ENCODE data around the gene MEPE.

- TF ChIP-seq CTCF (IDR thresholded peaks at IDR 0.05 in 2 of 3, conservative IDR thresholded peaks at IDR 0.05 in 1 of 3; ENCODE audit: control insufficient read depth in 2 of 3, extremely low read depth in 1 of 3, insufficient read depth in 1 of 3, low read depth in 3 of 3, low read length in 3 of 3) (no peak), REST (IDR thresholded peaks at IDR 0.05; ENCODE audit: low read depth, low read length) (no peak), POLR2A (IDR thresholded peaks at IDR 0.05; ENCODE audit: low read depth, low read length) (no peak), ATF3 (IDR thresholded peaks at IDR 0.05; ENCODE audit: borderline replicate concordance, extremely low read depth, low read depth, low read length) (no peak), POLR2AphosphoS5 (IDR thresholded peaks at IDR 0.05; ENCODE audit: low read length) (no peak), USF2 (IDR thresholded peaks at IDR 0.05; ENCODE audit: borderline replicate concordance, low read depth, low read length) (no peak), DPF2 (IDR thresholded peaks at IDR 0.05) (no peak), NR2C2 (IDR thresholded peaks at IDR 0.05; ENCODE audit: borderline replicate concordance, control insufficient read depth, insufficient read length, low read depth) (no peak), SREBF2 (IDR thresholded peaks at IDR 0.05; ENCODE audit: low read length) (no peak), ZNF274 (IDR thresholded peaks at IDR 0.05; ENCODE audit: insufficient read depth, insufficient read length) (no peak), POU2F2 (IDR thresholded peaks at IDR 0.05; ENCODE audit: borderline replicate concordance, low read depth, low read length) (no peak)
Observed at GRCh38 chr4:87783781-87784180, 49.0 kb upstream of the MEPE start.
